Stimulated activated CD8-positive, alpha-beta memory T cell treated with anti-CD3 and anti-CD28 coated beads, Interleukin-4, amount 100 ng/mL, for 1 hour (primary cell): ENCODE results near the gene LAMA3.

ENCODE experiments used
- DNase-seq, 2 donors: peaks; one replicate each; pipeline ENCODE4 v3.0.0-alpha.2; 2020; ENCODE audit warnings: low read depth in 2 of 2, low spot score in 1 of 2

LAMA3 gene

GRCh38 chr18:23849141-23849540 lies 159.9 kb downstream of the LAMA3 start:
- no peak for DNase-seq

DNA sequence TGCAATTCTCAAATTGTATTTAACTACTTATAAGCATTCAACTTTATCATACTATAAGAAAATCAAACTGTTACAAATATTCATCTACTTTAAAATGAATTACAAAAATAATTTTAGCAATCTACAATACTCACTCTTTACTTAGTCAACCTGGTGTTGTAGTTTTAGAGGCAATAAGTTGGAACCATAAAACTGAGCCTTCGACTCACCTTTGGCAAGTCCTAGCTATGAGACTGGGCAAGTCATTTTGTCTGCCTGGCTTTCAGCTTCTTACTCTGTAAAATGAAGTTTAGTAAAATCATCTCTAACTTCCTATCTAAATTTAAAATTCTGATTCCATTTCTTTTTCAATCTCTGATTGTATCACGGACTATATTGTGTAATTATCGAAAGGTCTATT lies 161.0 kb downstream of the LAMA3 start:
- no peak for DNase-seq

- DNase-seq: no peak
Observed at GRCh38 chr18:23851470-23852002, 162.3 kb downstream of the LAMA3 start.

- DNase-seq: no peak
Observed at GRCh38 chr18:23852236-23853045, 163.2 kb downstream of the LAMA3 start.

- no peak for DNase-seq
Observed at GRCh38 chr18:23853448-23854195, 164.4 kb downstream of the LAMA3 start.

DNA sequence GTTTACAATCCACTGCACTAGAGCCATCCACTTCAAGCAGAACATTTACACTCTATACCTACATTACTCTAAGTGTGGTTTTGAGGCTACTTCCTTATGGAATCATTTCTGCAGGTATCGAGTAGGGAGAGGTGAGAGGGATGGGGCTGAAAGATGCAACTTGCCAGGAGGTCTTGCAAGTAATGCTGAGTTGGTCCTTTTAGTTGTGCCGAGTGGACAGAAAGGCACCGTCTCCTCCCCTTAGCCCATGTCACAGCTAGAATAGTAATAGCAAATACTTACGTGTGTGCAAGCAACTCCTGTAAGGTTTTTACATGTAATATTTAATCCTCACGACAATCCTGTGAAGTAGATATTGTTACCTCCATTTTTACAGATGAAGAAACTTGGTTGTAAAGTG lies 166.5 kb downstream of the LAMA3 start:
- no peak for DNase-seq

GRCh38 chr18:23856466-23857163 lies 167.4 kb downstream of the LAMA3 start:
- DNase-seq: no peak

- no peak for DNase-seq
Observed at GRCh38 chr18:23857164-23857552, 167.9 kb downstream of the LAMA3 start.

- DNase-seq: no peak
Observed at GRCh38 chr18:23857756-23858155, 168.5 kb downstream of the LAMA3 start.

DNA sequence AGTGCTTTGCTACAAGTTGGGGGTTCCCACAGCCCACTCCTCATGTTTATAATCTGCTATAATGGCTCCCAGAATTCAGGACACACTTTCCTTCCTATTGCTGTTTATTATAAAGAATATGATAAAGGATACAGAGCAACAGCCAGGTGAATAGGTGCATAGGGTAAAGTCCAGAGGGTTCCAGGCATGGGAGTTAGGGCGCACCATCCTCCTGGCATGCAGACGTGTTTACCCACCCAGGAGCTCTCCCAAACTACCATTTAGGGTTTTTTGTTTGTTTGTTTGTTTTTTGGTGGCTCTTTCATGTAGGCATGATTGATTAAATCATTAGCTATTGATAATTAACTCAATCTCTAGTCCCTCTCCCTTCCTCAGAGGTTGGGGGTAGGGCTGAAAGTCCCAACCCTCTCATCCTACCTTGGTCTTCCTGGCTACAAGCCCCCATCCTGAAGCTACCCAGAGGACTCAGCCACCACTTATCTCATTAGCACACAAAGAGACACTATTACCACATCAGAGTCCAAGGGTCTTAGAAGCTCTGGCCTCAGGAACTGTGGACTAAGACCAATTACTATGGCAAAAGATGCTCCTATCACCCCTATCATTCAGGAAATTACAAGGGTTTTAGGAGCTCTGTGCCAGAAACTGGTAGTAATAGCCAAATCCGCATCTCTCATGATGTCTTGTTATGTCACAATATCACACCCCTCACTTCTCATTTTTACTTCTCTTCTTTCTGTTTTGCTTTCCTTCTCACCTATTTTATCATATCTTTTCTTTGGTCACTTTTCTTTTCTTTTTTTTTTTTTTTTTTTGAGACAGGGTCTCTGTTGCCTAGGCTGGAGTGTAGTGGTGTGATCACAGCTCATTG lies 170.4 kb downstream of the LAMA3 start:
- DNase-seq: no peak

DNA sequence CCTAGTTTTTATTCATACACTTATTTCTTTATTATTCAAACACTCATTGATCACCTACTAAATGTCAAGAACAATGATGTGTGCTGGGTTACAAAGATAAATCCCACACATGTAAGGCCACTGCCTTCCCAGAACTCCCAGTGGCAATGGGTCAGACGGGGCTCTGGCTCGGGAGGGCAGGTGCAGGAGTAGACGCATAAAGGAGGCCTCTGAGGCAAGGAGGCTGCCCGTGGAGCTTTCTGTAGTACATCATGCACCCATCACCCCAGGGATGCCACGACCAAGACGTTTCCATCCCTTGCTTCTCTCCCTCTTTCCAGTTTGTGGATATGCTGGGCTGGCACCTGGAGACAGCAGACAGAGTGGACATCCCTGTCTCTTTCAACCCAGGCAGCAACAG lies 172.1 kb downstream of the LAMA3 start:
- no peak for DNase-seq

- DNase-seq: no peak
Observed at GRCh38 chr18:23861805-23862470, 172.7 kb downstream of the LAMA3 start.

DNA sequence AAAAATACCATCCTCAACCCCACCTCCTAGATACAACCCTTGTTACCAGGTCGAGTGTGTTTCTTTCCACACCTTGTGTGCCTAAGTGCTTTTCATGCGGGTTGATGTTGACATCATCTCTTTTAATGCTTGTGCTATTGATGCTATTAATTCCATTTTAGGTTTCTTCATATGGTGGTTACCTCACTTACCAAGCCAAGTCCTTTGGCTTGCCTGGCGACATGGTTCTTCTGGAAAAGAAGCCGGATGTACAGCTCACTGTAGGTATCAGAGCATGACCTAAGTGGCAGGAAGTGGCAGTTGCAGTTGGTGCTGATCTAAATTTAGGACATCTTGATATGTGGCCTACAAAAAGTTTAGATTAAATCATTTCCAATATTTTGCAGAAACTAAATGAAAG lies 175.4 kb downstream of the LAMA3 start:
- DNase-seq: peak in 1 of 2 donors; percentile 15

DNA sequence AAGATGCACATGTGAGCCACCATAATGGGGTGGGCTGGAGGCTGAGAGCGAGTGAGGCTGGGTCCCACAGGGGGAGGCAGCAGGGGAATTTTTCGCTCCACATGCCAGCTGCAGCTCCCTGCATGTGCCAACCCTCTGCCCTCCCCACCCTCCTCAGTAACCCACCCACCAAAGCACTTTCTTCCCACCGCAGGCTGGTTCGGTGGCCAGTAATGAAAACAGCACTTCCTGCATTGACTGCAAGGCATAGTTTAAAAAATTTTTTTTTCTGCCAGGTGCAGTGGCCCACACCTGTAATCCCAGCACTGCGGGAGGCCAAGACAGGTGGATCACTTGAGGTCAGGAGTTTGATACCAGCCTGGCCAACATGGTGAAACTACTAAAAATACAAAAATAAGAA lies 177.8 kb downstream of the LAMA3 start:
- no peak for DNase-seq

DNA sequence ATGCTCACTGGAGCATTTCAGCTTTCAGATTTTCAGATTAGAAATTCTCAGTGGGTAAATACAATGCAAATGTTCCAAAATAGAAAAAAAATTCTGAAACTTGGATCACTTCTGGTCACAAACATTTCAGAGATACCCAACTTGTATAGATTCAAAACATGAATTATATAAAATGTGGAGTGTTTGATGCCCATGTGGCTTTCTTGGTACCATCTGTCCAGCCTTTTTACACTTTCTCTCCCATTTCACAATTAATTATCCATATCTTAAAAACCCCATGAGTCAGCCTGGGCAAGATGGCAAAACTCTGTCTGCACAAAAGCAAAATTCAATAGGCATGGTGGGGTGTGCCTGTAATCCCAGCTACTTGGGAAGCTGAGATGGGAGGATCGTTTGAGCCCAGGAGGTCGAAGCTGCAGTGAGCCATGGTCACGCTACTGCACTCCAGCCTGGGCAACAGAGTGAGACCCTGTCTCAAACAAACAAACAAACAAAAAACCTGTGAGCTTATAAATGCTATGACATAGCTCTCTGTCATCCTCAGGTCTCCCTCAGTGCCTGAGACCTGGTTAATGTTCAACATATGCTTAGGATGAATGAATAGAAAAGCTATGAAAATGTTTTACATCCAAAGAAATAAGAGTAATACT lies 179.0 kb downstream of the LAMA3 start:
- no peak for DNase-seq

GRCh38 chr18:23870676-23871380 lies 181.6 kb downstream of the LAMA3 start:
- no peak for DNase-seq

GRCh38 chr18:23871410-23871809 lies 182.2 kb downstream of the LAMA3 start:
- peak; percentile 36 to 54 for DNase-seq

DNA sequence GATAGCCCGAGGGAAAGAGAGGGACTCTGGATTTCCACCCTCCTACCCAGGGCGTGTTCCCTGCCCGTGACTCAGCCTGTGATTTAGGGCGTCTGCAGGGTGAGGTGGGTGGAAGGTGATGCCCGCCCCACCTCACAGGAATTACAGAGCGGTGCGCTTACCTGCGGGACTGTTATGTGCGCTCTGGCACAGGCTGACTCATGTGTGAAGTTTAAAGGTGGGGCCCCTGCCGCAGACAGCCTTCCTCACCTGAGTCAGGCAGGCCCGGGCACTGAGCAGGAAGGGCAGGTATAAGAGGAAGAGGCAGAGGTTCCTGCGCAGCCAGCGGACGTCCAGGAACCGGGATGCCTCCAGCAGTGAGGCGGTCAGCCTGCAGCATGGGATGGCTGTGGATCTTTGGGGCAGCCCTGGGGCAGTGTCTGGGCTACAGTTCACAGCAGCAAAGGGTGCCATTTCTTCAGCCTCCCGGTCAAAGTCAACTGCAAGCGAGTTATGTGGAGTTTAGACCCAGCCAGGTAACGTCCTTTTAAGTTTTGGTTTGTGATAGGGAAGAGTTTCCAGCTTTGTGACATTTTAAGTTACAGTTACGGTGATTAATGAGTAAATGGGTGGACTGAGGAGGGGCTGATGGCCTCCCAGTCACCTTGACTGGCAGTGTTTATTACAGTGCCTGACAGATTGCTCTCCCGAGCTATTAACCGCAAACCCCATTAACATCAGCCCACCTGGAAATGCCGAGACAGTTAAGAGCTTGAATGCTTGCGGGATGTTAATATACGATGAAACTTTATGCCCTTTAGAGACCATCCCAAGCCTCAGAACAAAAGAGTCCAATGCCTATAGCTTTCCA lies 183.7 kb downstream of the LAMA3 start:
- DNase-seq: peak in 1 of 2 donors; percentile 13
